Eye (tissue), 1 donor: ENCODE data around the gene RPUSD4.
A peak's percentile ranks its signal among the peaks of the same experiment; 100 is the strongest.
"Not testable (repeated sequence)": the region's sequence is repeated elsewhere in the genome, so short reads cannot be mapped to it uniquely, and the experiment has no call there.

Experiments used
- DNase-seq: peaks from one replicate; pipeline ENCODE4 v3.0.0-alpha.2; 2015

RPUSD4 gene, protein sequence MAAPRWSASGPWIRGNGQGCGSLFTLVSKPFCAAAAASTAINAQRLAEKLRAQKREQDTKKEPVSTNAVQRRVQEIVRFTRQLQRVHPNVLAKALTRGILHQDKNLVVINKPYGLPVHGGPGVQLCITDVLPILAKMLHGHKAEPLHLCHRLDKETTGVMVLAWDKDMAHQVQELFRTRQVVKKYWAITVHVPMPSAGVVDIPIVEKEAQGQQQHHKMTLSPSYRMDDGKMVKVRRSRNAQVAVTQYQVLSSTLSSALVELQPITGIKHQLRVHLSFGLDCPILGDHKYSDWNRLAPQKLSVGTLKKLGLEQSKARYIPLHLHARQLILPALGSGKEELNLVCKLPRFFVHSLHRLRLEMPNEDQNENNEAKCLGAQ

DNA sequence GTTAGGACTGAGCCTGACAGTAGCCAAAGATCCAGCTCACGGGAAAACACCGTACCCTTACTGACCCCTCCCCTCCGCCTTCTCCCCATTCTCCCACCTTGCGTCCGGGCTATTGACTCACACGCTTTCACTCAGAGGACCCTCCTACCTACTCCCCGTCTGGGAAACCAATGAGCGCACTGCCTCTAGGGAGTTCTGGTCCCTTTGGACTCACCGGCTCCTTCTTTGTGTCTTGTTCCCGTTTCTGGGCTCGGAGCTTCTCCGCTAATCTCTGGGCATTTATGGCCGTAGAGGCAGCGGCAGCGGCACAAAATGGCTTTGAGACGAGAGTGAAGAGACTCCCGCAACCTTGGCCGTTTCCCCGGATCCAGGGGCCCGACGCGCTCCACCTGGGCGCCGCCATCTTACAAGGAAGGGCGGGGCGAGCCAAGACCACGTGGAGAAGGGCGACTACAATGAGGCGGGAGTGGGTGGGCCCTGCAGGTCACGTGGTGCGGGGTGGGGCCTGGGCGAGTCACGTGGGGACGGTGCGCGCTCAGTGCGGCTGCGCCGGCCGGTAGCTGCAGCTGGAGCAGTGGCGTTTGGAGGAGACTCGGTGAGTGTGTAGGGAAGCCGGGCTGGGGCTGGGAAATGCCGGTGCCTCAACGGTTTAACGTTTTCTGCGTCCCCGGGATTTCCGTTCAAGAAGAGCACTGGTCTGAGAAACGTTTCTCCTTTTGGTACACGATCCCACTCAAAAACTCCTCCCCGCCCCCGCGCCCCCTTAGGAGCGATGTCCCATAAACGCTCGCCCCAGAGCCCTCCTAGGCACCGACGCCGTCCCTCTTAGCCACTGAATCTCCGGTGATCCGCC lies at the start of gene RPUSD4, which contains the start of gene FAM118B:
TSS of gene RPUSD4 (minus strand) at position 415 of the 853 bp plus-strand sequence. CDS start at position 403, 12 bp downstream.
TSS of gene FAM118B (plus strand) at position 547 of the 853 bp plus-strand sequence. CDS start 23,220 bp downstream, outside the sequence.
- DNase-seq = peak; percentile 98

DNA sequence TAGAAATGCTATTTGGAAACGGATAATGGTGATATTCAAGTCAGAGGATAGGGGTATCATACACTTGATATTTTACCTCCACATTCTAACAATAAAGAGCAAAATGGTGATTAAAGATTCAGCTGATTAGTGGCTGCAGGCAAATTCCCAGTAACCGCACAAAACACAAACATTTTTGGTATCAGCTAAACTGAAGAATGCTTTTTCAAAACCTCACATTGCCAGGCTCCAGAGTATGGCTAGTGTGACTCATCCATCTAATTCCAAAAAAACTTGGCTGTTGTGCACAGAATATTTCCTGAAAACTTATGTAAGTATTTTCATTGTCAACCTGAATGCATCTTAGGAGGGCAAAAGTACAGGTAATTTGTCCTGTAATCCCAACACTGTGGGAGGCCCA lies 46.3 kb upstream of the RPUSD4 start:
- DNase-seq = no peak

DNA sequence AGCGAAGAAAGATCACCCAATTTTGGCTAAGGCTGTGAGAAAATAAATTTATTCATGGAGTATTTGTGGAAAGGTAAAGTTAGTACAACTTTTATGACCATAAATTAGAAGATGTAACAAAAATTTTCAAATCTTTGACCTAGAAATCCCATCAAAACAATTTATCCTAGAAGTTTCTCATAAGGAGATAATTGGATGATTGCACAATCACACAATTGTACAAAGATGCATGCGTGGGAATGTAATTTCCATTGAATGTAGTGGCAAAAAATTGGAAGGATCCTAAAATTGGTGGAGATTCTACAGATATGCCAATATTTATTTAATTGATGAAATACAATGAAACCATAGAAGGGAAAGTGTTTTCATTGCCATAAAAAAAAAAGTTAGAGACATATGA lies 45.7 kb upstream of the RPUSD4 start:
- no peak for DNase-seq

DNA sequence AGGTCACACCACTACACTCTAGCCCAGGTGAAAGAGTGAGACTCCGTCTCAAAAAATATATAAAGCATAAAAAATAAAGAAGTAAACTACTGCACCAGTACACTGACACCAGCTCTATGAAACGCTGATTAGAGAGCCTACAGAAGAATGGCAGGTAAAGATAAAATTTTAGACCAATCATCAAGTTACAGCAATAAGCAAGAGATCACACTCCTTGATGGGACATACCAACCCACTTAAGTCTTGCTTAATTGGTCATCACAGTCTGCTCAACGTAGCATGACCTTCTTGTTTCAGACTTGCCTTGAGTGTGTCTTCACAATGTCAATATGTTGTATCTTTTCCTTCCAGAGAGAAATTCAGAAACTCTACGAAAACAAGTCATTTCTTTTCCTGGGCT lies 44.8 kb upstream of the RPUSD4 start:
- DNase-seq = no peak

DNA sequence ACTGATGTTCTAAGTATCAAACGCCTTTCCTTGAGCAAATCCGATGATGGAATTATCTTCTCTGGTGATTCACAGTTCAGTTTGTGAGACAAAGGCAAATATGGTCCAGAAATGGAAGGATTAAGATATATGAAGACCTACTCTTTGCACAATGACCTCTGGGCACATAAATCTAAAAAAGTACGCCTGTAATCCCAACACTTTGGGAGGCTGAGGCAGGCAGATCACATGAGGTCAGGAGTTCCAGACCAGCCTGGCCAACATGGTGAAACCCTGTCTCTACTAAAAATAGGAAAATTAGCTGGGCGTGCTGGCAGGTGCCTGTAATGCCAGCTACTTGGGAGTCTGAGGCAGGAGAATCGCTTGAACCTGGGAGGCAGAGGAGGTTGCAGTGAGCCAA lies 44.1 kb upstream of the RPUSD4 start:
- not testable (repeated sequence) for DNase-seq

DNA sequence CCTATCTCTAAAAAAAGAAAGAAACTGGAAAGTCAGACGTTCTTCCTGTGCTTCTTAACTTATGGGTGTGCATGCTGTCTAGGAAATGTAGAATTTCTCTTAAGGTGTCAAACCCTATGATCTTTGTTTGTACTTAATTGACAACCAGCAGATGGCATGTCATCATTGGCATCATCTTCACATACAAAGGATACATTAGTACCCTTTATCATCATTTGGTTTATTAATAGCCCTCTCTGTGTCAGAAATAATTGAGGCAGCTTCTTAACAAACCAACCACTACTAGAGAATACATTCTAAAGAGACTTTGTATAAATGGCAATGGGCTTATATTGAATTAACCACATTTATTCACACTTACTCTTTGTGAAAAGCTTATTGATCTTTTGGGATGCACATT lies 43.4 kb upstream of the RPUSD4 start:
- no peak for DNase-seq

DNA sequence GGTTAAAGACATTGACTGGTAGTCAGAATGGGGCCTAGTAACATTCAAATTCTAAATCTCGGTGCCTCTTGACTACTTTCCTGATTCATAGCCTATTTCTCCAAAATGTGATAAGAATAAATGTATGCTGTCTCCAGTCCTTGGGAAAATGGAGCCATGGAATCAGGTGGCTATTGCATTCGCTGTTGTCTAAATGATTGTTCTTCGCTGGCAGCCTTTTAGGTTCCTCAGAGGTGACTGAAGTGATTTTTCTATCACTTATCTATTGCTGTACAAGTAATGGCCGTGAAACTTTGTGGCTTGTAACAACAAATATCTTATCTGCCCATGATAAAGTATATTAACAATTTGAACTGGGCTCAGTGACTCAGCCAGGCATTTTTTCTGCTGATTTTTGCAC lies 41.8 kb upstream of the RPUSD4 start:
- DNase-seq = no peak

DNA sequence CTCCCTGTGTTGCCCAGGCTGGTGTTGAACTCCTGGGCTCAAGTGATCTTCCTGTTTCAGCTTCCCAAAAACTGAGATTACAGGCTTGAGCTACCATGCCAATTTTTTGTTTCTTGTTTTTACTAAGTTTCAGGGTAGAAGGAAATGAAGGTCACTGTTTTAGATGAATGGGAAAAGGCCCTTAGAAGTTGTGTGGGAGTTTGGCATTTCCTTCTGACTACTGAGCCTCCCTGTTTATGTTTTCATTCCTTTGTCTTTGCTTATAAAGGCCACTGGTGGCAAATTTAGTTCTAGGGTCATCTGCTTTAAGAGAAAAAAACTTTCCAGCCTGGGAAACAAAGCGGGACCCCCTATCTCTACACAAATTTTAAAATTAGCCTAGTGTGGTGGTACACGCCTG lies 35.2 kb upstream of the RPUSD4 start:
- no peak for DNase-seq

DNA sequence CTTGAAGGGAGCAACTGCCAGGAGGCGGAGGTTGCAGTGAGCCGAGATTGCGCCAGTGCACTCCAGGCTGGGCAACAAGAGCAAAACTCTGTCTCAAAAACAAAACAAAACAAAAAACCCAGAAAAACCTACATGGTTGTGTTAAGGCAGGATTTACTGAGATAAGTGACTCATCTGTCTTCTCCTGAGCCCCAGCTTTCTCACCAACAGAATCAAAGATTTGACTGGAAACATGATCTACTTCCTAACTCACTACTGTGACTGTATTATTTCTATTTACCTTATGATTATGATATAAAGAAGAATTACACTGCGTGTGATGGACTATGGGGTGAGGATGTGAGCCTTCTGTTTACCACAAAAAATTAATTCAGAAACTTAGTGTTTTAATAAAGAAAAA lies 21.9 kb upstream of the RPUSD4 start:
- DNase-seq = no peak

DNA sequence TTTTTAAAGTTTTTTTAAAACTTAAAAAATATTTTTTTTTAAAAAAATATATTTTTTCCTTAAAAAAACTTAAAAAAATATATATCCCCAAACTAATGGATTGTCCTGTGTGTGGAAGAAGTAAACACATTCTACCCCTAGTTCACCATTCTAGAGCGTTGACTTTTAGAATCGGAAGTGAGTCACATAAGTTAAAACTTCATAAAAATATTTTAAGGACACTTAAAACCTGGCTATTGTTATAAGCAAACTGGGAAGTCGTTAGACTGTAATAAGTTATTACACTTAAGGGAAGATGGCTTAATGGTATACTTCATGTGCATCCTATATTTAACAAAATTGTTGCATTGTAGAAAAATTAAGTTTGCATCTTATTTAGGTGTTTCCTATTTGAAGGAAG lies 21.2 kb upstream of the RPUSD4 start:
- DNase-seq = no peak

DNA sequence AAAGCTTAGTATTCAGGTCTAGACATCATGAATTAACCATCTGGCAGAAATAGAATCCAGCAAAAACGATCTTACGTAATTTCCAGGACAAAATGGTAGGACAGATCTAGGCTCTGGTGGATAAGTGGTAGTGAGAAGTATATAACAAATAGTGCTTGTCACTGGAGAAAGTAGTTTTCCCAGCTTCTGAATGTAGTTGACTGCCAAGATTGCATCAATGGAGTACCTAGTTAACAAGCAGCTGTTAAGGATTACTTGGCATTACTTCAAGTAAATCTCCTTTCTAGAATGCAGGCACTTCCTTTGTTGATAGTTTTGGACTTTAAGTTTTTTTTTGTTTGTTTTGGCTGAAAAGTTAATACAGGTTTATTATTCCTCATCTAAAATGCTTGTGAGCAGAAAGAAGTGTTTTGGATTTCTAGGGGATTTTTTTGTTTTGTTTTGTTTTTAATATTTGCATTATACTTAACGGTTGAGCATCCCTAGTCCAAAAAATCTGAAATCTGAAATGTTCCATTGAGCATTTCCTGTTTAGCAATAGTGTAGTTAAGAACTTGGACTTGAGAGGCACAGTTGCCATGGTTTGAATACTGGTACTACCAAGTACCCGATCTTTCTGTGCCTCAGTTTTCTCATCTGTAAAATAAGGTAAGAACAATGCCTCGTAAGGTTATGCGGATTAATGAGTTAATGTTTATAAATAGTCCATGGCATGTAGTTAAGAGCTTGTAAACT lies 20.4 kb upstream of the RPUSD4 start:
- DNase-seq = peak; percentile 11

DNA sequence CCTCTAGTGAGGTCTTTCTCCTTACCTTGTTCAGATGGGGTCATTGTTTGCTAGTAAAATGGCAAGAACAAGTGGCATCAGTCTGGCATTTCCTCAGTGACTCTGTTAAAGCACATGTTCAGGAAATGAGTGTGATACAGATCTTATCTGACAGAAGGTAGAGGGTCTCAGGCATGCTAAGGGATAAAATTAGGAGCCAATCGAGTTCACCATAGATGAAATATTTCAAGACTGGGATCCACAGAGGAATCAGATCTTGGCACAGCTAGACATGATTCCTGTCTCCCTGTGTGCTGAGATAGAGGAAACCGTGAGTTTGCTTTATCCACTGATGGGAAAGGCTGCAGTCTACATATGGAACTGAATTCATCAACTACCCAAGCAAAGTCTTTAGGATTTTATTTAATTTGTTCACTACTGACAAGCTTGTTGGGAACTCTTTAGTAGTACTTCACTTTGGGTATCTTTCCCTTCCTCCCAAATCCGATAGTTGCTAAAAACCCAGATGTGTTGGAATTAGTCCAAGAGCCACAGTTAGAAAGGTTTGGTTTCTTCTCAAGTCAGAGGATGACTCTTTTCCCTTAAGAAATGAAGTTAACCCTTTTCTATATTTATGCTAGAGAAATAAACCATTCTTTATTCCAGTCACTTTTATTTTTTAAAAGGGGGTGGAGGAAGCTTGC lies 18.5 kb upstream of the RPUSD4 start:
- DNase-seq = no peak

DNA sequence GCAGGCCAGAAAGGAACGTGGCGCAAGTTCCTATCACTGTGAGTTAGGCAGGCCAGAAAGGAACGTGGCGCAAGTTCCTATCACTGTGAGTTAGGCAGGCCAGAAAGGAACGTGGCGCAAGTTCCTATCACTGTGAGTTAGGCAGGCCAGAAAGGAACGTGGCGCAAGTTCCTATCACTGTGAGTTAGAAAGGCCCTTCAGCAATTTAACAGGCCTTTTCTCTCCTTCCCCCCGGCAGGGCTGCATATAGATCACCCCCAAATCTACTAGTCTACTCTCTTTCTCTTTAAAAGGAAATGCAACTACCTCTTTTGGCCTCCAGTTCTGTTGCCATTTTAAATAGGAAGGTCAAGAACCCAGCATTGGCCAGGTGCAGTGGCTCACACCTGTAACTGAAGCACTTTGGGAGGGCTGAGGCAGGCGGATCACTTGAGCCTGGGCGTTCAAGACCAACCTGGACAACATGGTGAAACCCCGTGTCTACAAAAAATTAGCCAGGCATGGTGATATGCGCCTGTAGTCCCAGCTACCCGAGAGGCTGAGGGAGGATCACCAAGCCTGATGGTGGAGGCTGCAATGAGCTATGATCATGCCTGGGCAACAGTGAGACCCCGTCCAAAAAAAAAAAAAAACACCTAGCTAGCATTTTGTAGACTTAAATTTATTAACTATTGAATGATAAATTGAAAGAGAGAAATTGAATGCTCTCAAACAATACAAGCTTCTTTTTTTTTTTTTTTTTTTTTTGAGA lies 15.1 kb upstream of the RPUSD4 start:
- DNase-seq = no peak

DNA sequence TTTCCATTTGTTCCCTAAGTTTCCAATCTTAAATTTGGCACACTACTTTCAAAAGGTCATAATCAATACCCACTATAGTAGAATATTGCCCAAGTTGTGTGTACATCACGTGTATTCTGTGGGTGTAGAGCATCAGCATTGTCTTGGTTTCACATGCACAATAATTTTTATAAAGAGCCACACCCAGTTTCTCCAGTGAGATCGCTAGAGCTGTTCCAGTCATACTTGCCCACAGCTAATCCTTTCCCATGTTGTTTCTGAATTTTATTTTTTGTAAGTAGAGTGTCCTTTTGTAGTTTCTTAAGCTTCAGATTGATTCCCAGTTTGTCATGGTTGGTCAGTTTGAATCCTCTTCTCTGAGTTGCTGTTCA lies 13.8 kb upstream of the RPUSD4 start:
- DNase-seq = no peak

DNA sequence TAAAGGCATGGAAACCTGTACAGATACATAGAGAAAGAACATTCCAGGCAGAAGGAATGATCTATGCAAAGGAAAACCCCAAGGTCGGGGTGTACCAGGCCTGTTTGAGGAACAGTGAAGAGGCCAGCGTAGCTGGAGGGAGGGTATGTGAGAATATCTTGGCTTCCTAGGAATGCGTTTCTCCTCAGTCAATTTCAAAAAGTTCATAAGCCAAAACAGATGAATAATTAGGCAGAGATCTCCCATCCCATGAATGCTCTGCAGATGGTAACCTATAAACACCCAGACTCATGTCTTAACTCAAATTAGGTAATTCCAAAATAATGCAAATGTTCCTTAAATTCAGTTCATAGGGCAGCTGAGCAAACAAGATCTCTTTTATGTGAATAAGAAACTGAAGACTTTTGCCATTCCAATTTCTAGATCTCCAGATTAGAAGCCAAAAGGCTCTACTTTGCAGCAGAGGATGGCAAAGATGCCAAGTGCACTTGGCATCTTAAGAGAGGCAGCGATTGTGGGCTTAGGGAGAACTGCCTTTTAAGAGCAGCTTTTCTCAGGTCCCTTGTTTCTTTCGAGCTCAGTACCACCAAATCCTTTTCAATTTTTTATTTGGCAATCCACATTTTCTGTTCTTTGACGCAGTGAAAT lies 13.3 kb upstream of the RPUSD4 start:
- no peak for DNase-seq

DNA sequence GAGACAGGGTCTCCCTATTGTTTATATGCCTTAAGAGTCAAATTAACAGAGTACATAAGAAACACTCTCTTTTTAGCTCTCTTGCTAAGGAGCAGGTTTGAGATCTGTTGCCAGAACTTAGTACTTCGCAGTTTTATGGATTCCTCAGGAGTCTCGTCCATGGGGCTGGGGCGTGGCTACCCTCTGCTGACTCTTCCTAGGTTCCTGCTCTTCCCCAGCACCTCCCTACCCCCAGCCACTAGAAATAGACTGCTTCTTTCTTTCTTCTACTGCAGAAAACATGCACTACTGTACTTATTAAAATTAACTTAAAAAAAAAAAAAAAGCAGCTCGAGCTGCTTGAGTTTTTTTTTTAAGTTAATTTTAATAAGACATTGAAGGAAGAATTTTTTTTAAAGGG lies 8.1 kb upstream of the RPUSD4 start:
- DNase-seq = no peak

DNA sequence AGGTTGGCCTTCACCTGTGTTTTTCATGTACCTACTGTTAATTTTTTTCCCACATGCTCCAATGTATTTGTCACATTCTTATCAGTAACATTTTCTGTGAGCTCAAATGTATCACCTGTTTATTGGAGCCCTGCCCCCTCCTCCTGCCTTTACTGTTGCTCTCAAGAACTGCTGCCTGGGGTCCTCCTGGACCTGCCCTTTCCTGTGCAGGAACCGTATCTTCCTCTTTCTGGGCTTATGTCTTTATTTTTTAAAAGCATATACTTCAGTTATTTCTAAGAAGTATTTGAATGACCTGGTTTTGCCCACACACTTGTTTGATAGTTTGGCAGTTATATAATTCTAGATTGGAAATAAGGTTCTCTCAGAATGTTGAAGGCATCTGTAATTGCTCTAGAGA lies 6.0 kb upstream of the RPUSD4 start:
- DNase-seq = no peak

DNA sequence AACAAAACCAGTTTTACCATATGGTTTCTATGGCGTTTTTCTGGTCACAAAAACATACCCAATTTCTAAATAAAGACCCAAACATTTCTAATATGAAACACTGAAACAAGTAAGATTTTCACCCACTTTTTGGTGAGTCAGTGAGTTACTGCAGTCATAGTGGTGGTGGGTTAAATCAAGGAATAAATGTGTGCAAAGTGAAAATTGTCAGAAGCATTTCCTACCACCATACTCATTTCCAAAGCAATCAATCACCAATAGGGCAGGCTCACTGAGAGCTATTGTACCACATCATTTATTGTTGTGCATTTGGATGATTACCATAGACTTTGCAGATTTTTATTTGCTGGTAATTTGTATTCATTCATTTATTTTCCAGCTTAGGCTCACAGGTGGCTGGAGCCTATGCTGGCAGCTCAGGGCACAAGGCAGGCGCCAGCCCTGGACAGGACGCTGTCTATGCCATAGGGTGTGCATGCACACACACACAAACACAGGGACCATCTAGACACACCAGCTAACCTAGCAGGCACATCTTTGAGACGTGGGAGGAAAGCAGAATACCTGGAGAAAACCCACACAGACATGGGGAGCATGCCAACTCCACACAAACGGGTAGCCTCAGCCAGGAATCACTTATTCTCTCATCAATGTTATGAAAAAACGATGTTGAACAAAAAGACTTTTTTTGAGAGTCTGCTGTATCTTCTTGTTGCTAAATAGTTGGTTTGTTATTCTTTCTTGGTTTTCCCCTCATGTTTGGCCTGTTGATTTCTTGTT lies 5.3 kb upstream of the RPUSD4 start:
- DNase-seq = no peak

DNA sequence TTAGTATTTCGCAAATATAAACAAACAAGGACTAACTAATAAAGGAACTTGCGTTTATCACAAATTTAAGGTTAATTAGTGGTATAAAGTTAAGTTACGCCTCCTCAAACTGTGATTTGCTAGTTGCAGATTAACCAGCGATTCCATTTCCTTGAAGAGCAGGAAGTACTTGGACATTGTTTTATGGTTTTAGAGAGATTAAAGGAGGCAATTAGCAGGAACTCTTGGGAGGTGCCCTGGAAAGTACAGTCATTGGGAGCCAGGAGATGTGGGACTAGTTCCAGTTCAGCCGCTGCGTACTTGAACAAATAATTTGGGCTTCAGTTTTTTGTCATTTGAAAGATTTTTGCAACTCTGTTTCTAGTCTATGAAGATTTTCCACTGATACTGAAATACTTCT lies 3.4 kb upstream of the RPUSD4 start:
- DNase-seq = no peak

DNA sequence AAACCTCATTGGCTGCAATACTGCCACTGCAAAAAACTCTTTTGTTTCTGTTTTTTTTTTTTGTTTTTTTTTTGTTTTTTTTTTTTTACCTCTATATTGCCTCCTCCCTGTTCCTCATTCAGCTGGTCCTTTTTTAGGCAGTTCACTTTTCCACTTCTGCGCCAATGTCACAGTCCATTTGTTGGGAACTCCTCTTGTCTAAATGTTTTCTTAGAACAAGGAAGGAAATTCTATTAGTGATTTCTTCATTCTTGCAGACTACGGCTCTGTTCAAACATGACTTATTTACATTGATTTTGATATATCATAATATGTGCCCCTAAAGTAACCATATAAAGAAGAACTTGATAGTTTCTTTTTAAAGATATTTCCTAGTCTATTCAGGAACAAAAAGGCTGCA lies 3.0 kb upstream of the RPUSD4 start:
- DNase-seq = no peak
